GM12878 (cell line): ENCODE data around the gene S100A14. TPM values are rescaled to one million over a fixed set of nuclear protein-coding genes. Genes with fewer than 3 reads are reported as not detected.

Experiments
- ATAC-seq: fragments of 200-7000 bp; cut with Tn5 transposase; 3 replicates; pipeline ENCODE4 v1.9.1; 2020; ENCODE audit warnings: mild to moderate bottlenecking, moderate library complexity
- BruUV-seq: library from RNA; stranded (reverse); fragments of 400-500 nt; replicated peaks from 2 replicates; lab custom pipeline; 2021; lab: Mats Ljungman, UMichigan
- CTCF ChIA-PET: fragments of 300-600 bp; sonication (Branson Sonifier 250); formaldehyde crosslinking; extraction: SDS; loops from one replicate; lab custom pipeline; 2021; ENCODE audit warnings: inconsistent platforms; lab: Yijun Ruan, JAX
- POLR2A ChIA-PET: fragments of 350-600 bp; formaldehyde crosslinking; extraction: SDS; loops from one replicate; lab custom pipeline; 2021; ENCODE audit warnings: inconsistent platforms; lab: Charles Lee
- RAD21 ChIA-PET: fragments of 300-600 bp; sonication (Branson Sonifier 250); formaldehyde crosslinking; loops from one replicate; lab custom pipeline; 2023; ENCODE audit warnings: antibody characterized with exemption; ENCODE audit not compliant: unreplicated experiment; lab: Charles Lee
- SMC1A ChIA-PET: fragments of 300-600 bp; sonication (Branson Sonifier 250); formaldehyde crosslinking; loops from one replicate; lab custom pipeline; 2023; ENCODE audit not compliant: unreplicated experiment, uncharacterized antibody; lab: Charles Lee
- DNase-seq: peaks from one replicate; pipeline ENCODE4 v3.0.0-alpha.2; 2011; ENCODE audit warnings: low read depth, low spot score
- FAIRE-seq: peaks from 3 replicates; lab custom pipeline; 2011; peaks lifted over from hg19 to GRCh38; lab: Jason Lieb, UNC
- H2AFZ ChIP-seq: 2 replicates; pipeline ENCODE4 v1.6.0; 2011; ENCODE audit warnings: low read depth, low read length, control low read depth; ENCODE audit not compliant: control insufficient read depth
- H3K27ac ChIP-seq: 2 replicates; pipeline ENCODE4 v1.5.1; 2011; ENCODE audit warnings: control low read depth; ENCODE audit not compliant: control insufficient read depth, insufficient read depth
- H3K27me3 ChIP-seq, 2 experiments: replicated peaks in 1 of 2; 2 replicates each; pipeline versions ENCODE4 v1.6.0 to v1.6.1; 2011; ENCODE audit warnings: low read length in 1 of 2; ENCODE audit not compliant: control insufficient read depth in 2 of 2, insufficient read depth in 2 of 2
- H3K36me3 ChIP-seq, 2 experiments: 2 replicates each; pipeline ENCODE4 v1.5.1; 2011; ENCODE audit warnings: low read length in 1 of 2; ENCODE audit not compliant: control insufficient read depth in 2 of 2, insufficient read depth in 2 of 2
- H3K4me1 ChIP-seq: 2 replicates; pipeline ENCODE4 v1.6.1; 2011; ENCODE audit warnings: mild to moderate bottlenecking, low read length, moderate library complexity, mixed read lengths; ENCODE audit not compliant: control insufficient read depth, insufficient read depth
- H3K4me2 ChIP-seq: 2 replicates; pipeline ENCODE4 v1.6.0; 2011; ENCODE audit warnings: control low read depth; ENCODE audit not compliant: control insufficient read depth, insufficient read depth
- H3K4me3 ChIP-seq: fragments of 200-600 bp; sonication (generic); 2 replicates; pipeline ENCODE4 v1.5.1; 2016
- H3K79me2 ChIP-seq: 2 replicates; pipeline ENCODE4 v1.6.0; 2011; ENCODE audit warnings: low read length; ENCODE audit not compliant: control insufficient read depth, insufficient read depth
- H3K9ac ChIP-seq: 2 replicates; pipeline ENCODE4 v1.8.0; 2011; ENCODE audit warnings: low read length, control low read depth, mixed read lengths; ENCODE audit not compliant: control insufficient read depth, insufficient read depth
- H3K9me3 ChIP-seq: replicated peaks from 3 replicates; pipeline ENCODE4 v1.5.1; 2011; ENCODE audit warnings: mild to moderate bottlenecking, low read length; ENCODE audit not compliant: control insufficient read depth, insufficient read depth
- H4K20me1 ChIP-seq: 2 replicates; pipeline ENCODE4 v1.6.0; 2011; ENCODE audit not compliant: control insufficient read depth, insufficient read depth
- BMI1 ChIP-seq: fragments of 450-650 bp; IDR thresholded peaks from 2 replicates; pipeline ENCODE4 v1.6.1; 2016; ENCODE audit warnings: mild to moderate bottlenecking, moderate library complexity, borderline replicate concordance
- HDAC2 ChIP-seq: fragments of 200-600 bp; sonication (generic); IDR thresholded peaks from 2 replicates; pipeline ENCODE4 v1.6.1; 2017
- NBN ChIP-seq: fragments of 450-650 bp; IDR thresholded peaks from 2 replicates; pipeline ENCODE4 v1.6.1; 2016
- POLR2A ChIP-seq: IDR thresholded peaks from 2 replicates; pipeline ENCODE4 v1.6.1; 2011; ENCODE audit warnings: low read depth, mild to moderate bottlenecking, low read length
- SP1 ChIP-seq: IDR thresholded peaks from one replicate; pipeline ENCODE4 v1.6.1; 2011; ENCODE audit warnings: low read depth, low read length
- WGBS: methylation state at CpG from one replicate; pipeline ENCODE4 v1.1.6; 2016; ENCODE audit warnings: low lambda C conversion rate; ENCODE audit not compliant: insufficient replicate concordance, insufficient coverage; ENCODE audit errors: missing lambda C conversion rate; 5-methylcytosine and 5-hydroxymethylcytosine counted together
- in situ Hi-C: fragments of 300-500 bp; cut with MboI; formaldehyde crosslinking; loops from 9 replicates; pipeline ENCODE4 v1.14.3; 2018; ENCODE audit warnings: mixed read lengths
- intact Hi-C: fragments of 100-400 bp; cut with micrococcal nuclease; formaldehyde crosslinking; loops from one replicate; pipeline ENCODE4 v1.14.2; 2022; ENCODE audit not compliant: unreplicated experiment
- polyA plus RNA-seq, 11 experiments: library from polyadenylated mRNA; depleted of rRNA in 4 of 11; unstranded in 6 of 11; stranded (reverse) in 5 of 11; fragments of >200 nt; fragmentation: Nextera tagmentation in 4 of 11; fragmentation: Illumina TruSeq in 1 of 11; extraction: Ambion mirVana in 4 of 11; extraction: Trizol in 1 of 11; gene quantifications; 1 replicate in 1 of 11; 2 replicates in 10 of 11; pipeline versions ENCODE4 v1.2.1 to v1.2.3, GENCODE V29; 2011 to 2016; ENCODE audit warnings: inconsistent platforms in 2 of 11, missing spikeins in 2 of 11, low read depth in 1 of 11
- total RNA-seq, 4 experiments: library from RNA; depleted of rRNA in 3 of 4; stranded (reverse); fragments of >200 nt in 3 of 4; fragmentation: Illumina TruSeq in 1 of 4; extraction: Trizol in 1 of 4; gene quantifications; 2 replicates each; pipeline versions ENCODE4 v1.2.1 to v1.2.3, GENCODE V29; 2013 to 2021
- TF ChIP-seq, protein P1 (sequence below): fragments of 450-650 bp; IDR thresholded peaks from 2 replicates; pipeline ENCODE4 v1.6.1; 2018; ENCODE audit warnings: mild to moderate bottlenecking, low read depth, moderate library complexity; ENCODE audit not compliant: partially characterized antibody
- TF ChIP-seq, protein P2 (sequence below): fragments of 450-650 bp; IDR thresholded peaks from 2 replicates; pipeline ENCODE4 v1.6.1; 2016; ENCODE audit warnings: mild to moderate bottlenecking
- TF ChIP-seq, protein P3 (sequence below): fragments of 450-650 bp; IDR thresholded peaks from 2 replicates; pipeline ENCODE4 v1.6.1; 2018; ENCODE audit warnings: borderline replicate concordance, mild to moderate bottlenecking; ENCODE audit not compliant: partially characterized antibody
- TF ChIP-seq, protein P4 (sequence below): fragments of 450-650 bp; IDR thresholded peaks from 2 replicates; pipeline ENCODE4 v1.6.1; 2014; ENCODE audit warnings: mild to moderate bottlenecking

Gene S100A14
- total and polyA plus RNA-seq, 10 of the 15 experiments (the other 5 are each of a cell fraction or from before 2014, with no cell fraction given) = 0.20 to 0.77 (median 0.45) TPM; not detected in 4

DNA sequence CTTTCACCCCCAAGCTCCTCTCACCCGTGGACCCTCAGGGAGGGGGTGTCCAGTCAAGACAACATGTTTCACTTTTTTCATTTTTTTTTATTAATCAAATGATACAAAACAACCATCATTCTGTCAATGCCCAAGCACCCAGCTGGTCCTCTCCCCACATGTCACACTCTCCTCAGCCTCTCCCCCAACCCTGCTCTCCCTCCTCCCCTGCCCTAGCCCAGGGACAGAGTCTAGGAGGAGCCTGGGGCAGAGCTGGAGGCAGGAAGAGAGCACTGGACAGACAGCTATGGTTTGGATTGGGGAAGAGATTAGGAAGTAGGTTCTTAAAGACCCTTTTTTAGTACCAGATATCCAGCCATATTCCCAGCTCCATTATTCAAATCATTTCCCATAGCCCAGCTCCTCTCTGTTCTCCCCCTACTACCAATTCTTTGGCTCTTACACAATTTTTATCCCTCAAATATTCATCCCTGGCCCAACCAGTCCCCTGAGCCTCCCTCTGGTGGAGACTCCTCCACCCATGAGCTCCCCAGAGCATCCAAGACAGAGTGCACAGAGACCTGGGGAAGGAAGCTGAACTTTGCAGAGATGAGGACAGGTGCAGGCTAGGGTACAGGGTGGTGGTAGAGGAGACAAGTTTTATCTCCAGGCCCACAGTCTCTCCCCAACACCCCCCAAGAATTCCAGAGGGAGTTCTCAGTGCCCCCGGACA, 1.8 kb downstream of the S100A14 start (continued):
- TF ChIP-seq, protein P1, sequence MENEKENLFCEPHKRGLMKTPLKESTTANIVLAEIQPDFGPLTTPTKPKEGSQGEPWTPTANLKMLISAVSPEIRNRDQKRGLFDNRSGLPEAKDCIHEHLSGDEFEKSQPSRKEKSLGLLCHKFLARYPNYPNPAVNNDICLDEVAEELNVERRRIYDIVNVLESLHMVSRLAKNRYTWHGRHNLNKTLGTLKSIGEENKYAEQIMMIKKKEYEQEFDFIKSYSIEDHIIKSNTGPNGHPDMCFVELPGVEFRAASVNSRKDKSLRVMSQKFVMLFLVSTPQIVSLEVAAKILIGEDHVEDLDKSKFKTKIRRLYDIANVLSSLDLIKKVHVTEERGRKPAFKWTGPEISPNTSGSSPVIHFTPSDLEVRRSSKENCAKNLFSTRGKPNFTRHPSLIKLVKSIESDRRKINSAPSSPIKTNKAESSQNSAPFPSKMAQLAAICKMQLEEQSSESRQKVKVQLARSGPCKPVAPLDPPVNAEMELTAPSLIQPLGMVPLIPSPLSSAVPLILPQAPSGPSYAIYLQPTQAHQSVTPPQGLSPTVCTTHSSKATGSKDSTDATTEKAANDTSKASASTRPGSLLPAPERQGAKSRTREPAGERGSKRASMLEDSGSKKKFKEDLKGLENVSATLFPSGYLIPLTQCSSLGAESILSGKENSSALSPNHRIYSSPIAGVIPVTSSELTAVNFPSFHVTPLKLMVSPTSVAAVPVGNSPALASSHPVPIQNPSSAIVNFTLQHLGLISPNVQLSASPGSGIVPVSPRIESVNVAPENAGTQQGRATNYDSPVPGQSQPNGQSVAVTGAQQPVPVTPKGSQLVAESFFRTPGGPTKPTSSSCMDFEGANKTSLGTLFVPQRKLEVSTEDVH = no peak
- TF ChIP-seq SP1 = no peak
- TF ChIP-seq, protein P2, sequence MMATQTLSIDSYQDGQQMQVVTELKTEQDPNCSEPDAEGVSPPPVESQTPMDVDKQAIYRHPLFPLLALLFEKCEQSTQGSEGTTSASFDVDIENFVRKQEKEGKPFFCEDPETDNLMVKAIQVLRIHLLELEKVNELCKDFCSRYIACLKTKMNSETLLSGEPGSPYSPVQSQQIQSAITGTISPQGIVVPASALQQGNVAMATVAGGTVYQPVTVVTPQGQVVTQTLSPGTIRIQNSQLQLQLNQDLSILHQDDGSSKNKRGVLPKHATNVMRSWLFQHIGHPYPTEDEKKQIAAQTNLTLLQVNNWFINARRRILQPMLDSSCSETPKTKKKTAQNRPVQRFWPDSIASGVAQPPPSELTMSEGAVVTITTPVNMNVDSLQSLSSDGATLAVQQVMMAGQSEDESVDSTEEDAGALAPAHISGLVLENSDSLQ = no peak

DNA sequence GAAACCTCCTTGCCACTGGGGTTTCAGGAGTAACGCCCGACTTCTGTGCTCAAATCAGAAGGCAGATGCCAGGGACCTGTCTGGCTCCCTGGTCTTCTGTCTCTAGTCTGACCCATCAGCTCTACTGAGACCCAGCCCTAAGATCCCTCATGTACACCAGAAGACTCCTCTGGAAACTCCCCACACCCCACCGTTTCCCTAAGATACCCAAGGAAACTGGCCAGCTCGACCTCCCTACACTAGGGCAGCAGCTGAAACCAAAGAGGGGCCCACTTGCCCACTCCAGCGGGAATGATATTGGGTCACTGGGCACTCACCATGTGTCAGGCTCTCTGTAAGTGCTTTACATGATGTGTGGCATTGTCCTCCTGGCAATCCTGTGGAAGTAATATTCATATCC, 2.7 kb downstream of the S100A14 start:
- no peaks in the 10 kb centered on the region for H3K27me3 ChIP-seq
- ChIA-PET POLR2A (interaction anchor here (0.5 to 1.7 kb wide), 3 partner anchors 13 to 51 kb away, joined by 3 to 5 read pairs (median 3); no protein-coding TSS in a partner anchor), SMC1A (interaction anchor here (1.2 kb wide), 1 partner anchor 103 kb away, joined by 3 read pairs; no protein-coding TSS in a partner anchor), CTCF (interaction anchor here (1.2 to 7.8 kb wide), 5 partner anchors 10 to 79 kb away, joined by 3 to 66 read pairs (median 5); partner anchors contain the start of genes S100A1 and S100A13), RAD21 (no interaction called here)
- H3K27ac ChIP-seq = no peak overlapping the region
- H3K36me3 ChIP-seq = no peaks in the 10 kb centered on the region
- H3K9ac ChIP-seq = no peak overlapping the region
- intact Hi-C loops (no loop called here), in situ Hi-C loops (no loop called here)
- H4K20me1 ChIP-seq = no peaks in the 10 kb centered on the region
- no peak overlapping the region for H2AFZ ChIP-seq
- H3K4me3 ChIP-seq = no peak overlapping the region
- no TSS peak for BruUV-seq
- FAIRE-seq (no peak), DNase-seq (no peak), ATAC-seq (no peak)
- no peaks in the 10 kb centered on the region for H3K79me2 ChIP-seq
- 52% methylated on average over 5 of the region's 5 CpGs for WGBS
- TF ChIP-seq, protein P3, sequence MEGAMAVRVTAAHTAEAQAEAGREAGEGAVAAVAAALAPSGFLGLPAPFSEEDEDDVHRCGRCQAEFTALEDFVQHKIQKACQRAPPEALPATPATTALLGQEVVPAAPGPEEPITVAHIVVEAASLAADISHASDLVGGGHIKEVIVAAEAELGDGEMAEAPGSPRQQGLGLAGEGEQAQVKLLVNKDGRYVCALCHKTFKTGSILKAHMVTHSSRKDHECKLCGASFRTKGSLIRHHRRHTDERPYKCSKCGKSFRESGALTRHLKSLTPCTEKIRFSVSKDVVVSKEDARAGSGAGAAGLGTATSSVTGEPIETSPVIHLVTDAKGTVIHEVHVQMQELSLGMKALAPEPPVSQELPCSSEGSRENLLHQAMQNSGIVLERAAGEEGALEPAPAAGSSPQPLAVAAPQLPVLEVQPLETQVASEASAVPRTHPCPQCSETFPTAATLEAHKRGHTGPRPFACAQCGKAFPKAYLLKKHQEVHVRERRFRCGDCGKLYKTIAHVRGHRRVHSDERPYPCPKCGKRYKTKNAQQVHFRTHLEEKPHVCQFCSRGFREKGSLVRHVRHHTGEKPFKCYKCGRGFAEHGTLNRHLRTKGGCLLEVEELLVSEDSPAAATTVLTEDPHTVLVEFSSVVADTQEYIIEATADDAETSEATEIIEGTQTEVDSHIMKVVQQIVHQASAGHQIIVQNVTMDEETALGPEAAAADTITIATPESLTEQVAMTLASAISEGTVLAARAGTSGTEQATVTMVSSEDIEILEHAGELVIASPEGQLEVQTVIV = no peak
- TF ChIP-seq POLR2A = no peak
- TF ChIP-seq HDAC2 = no peak
- no peak for TF ChIP-seq NBN
- TF ChIP-seq, protein P4, sequence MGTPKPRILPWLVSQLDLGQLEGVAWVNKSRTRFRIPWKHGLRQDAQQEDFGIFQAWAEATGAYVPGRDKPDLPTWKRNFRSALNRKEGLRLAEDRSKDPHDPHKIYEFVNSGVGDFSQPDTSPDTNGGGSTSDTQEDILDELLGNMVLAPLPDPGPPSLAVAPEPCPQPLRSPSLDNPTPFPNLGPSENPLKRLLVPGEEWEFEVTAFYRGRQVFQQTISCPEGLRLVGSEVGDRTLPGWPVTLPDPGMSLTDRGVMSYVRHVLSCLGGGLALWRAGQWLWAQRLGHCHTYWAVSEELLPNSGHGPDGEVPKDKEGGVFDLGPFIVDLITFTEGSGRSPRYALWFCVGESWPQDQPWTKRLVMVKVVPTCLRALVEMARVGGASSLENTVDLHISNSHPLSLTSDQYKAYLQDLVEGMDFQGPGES = no peak
- TF ChIP-seq, protein P2 = no peak
- no peak for TF ChIP-seq BMI1
- H3K4me1 ChIP-seq = peaks cover 14% of the 10 kb centered on the region
- H3K9me3 ChIP-seq = no peaks in the 10 kb centered on the region
- no peak overlapping the region for H3K4me2 ChIP-seq
